ENCODE results near the gene TMEM248.
A peak's percentile ranks its signal among the peaks of the same experiment; 100 is the strongest.
"Not testable (repeated sequence)": the region's sequence is repeated elsewhere in the genome, so short reads cannot be mapped to it uniquely, and the experiment has no call there.

Gene TMEM248

GRCh38 chr7:66920769-66921395, at the start of gene TMEM248:
TSS of gene TMEM248 (plus strand) at chr7:66921225. CDS start at chr7:66941866, 20,641 bp downstream.
- peak; percentile 88 for DNase-seq (ENCODE audit: low read depth)

- DNase-seq (ENCODE audit: low read depth) = no peak
Measured at GRCh38 chr7:66873476-66873875, 47.5 kb upstream of the TMEM248 start.

- DNase-seq (ENCODE audit: low read depth) = no peak
Measured at GRCh38 chr7:66877577-66878300, 43.3 kb upstream of the TMEM248 start.

- not testable (repeated sequence) for DNase-seq (ENCODE audit: low read depth)
Measured at GRCh38 chr7:66878301-66878685, 42.7 kb upstream of the TMEM248 start.

- DNase-seq (ENCODE audit: low read depth) = no peak
Measured at GRCh38 chr7:66880053-66880452, 41.0 kb upstream of the TMEM248 start.

GRCh38 chr7:66880577-66880976, 40.4 kb upstream of the TMEM248 start:
- DNase-seq (ENCODE audit: low read depth) = not testable (repeated sequence)

GRCh38 chr7:66883716-66884115, 37.3 kb upstream of the TMEM248 start:
- DNase-seq (ENCODE audit: low read depth) = no peak

GRCh38 chr7:66884556-66884955, 36.5 kb upstream of the TMEM248 start:
- not testable (repeated sequence) for DNase-seq (ENCODE audit: low read depth)

- no peak for DNase-seq (ENCODE audit: low read depth)
Measured at GRCh38 chr7:66886152-66886551, 34.9 kb upstream of the TMEM248 start.

- not testable (repeated sequence) for DNase-seq (ENCODE audit: low read depth)
Measured at GRCh38 chr7:66888223-66888622, 32.8 kb upstream of the TMEM248 start.

GRCh38 chr7:66894463-66895080, 26.5 kb upstream of the TMEM248 start:
- no peak for DNase-seq (ENCODE audit: low read depth)

- no peak for DNase-seq (ENCODE audit: low read depth)
Measured at GRCh38 chr7:66896441-66896840, 24.6 kb upstream of the TMEM248 start.

- DNase-seq (ENCODE audit: low read depth) = no peak
Measured at GRCh38 chr7:66899552-66900280, 21.3 kb upstream of the TMEM248 start.

GRCh38 chr7:66901941-66902843, 18.8 kb upstream of the TMEM248 start:
- no peak for DNase-seq (ENCODE audit: low read depth)

- DNase-seq (ENCODE audit: low read depth) = no peak
Measured at GRCh38 chr7:66902844-66903180, 18.2 kb upstream of the TMEM248 start.

GRCh38 chr7:66903360-66904062, 17.5 kb upstream of the TMEM248 start:
- no peak for DNase-seq (ENCODE audit: low read depth)

GRCh38 chr7:66904063-66904593, 16.9 kb upstream of the TMEM248 start:
- no peak for DNase-seq (ENCODE audit: low read depth)

GRCh38 chr7:66905278-66905677, 15.7 kb upstream of the TMEM248 start:
- no peak for DNase-seq (ENCODE audit: low read depth)

- DNase-seq (ENCODE audit: low read depth) = no peak
Measured at GRCh38 chr7:66905689-66906088, 15.3 kb upstream of the TMEM248 start.

GRCh38 chr7:66907731-66908130, 13.3 kb upstream of the TMEM248 start:
- DNase-seq (ENCODE audit: low read depth) = no peak

- not testable (repeated sequence) for DNase-seq (ENCODE audit: low read depth)
Measured at GRCh38 chr7:66908598-66908997, 12.4 kb upstream of the TMEM248 start.
